OCI-LY7 (cell line): ENCODE results near the gene PKNOX1.
"Not testable (repeated sequence)": the region's sequence is repeated elsewhere in the genome, so short reads cannot be mapped to it uniquely, and the experiment has no call there.

ENCODE experiments used
- EZH2phosphoT487 ChIP-seq: fragments of 200-600 bp; sonication (generic); IDR thresholded peaks from 2 replicates; pipeline ENCODE4 v1.6.1; 2018; ENCODE audit warnings: low read depth, borderline replicate concordance, mild to moderate bottlenecking, mixed run types, antibody characterized with exemption, low read length, moderate library complexity, mixed read lengths
- TF ChIP-seq, protein P1 (sequence below): fragments of 200-600 bp; sonication (generic); conservative IDR thresholded peaks from 2 replicates; pipeline ENCODE4 v1.5.1; 2014; ENCODE audit warnings: mild to moderate bottlenecking, antibody characterized with exemption, low read length, moderate library complexity, mixed read lengths

DNA sequence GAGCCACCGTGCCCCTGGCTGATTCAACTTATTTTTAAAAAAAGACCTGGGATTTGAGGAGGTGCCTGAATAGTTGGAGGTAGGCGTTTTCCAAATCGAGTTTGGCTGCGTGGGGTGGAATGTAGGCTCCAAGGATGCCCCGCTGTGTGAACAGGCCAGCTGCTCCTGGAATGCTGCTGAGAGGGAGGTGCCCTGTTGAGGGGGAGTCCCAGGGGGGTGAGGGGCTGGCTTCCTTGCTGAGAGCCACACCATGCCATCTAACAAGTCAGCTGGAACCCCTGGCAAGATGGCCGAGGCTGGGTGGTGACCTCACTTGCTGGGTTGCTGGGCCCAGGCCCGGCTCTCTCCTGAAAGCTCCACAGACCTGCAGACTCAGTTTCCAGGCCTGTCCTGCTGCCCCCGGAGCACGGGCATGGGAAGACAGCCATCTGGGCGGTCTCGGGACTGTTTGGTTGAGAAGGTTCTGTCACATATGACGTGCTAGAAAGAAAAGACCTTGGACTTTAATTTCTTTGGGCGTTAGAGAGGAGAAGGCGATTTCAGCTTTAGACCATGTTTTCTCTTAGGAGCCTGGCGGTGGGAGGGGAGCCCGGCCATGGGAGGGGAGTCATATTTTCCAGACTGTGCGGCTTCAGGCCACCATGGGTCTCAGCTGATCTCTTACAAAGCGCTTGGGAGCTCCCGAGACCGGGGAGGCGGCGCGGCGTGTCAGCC, 108.4 kb downstream of the PKNOX1 start:
- TF ChIP-seq, protein P1, sequence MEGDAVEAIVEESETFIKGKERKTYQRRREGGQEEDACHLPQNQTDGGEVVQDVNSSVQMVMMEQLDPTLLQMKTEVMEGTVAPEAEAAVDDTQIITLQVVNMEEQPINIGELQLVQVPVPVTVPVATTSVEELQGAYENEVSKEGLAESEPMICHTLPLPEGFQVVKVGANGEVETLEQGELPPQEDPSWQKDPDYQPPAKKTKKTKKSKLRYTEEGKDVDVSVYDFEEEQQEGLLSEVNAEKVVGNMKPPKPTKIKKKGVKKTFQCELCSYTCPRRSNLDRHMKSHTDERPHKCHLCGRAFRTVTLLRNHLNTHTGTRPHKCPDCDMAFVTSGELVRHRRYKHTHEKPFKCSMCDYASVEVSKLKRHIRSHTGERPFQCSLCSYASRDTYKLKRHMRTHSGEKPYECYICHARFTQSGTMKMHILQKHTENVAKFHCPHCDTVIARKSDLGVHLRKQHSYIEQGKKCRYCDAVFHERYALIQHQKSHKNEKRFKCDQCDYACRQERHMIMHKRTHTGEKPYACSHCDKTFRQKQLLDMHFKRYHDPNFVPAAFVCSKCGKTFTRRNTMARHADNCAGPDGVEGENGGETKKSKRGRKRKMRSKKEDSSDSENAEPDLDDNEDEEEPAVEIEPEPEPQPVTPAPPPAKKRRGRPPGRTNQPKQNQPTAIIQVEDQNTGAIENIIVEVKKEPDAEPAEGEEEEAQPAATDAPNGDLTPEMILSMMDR = not testable (repeated sequence)
- not testable (repeated sequence) for TF ChIP-seq EZH2phosphoT487
